ENCODE data around the gene NXPH4. TPM values are rescaled to one million over a fixed set of nuclear protein-coding genes. Genes with fewer than 3 reads are reported as not detected.

NXPH4 gene
- total and polyA plus RNA-seq, 2 donors (not counting 1 experiment from before 2014, with no cell fraction given) = 3.5 to 8.6 TPM

DNA sequence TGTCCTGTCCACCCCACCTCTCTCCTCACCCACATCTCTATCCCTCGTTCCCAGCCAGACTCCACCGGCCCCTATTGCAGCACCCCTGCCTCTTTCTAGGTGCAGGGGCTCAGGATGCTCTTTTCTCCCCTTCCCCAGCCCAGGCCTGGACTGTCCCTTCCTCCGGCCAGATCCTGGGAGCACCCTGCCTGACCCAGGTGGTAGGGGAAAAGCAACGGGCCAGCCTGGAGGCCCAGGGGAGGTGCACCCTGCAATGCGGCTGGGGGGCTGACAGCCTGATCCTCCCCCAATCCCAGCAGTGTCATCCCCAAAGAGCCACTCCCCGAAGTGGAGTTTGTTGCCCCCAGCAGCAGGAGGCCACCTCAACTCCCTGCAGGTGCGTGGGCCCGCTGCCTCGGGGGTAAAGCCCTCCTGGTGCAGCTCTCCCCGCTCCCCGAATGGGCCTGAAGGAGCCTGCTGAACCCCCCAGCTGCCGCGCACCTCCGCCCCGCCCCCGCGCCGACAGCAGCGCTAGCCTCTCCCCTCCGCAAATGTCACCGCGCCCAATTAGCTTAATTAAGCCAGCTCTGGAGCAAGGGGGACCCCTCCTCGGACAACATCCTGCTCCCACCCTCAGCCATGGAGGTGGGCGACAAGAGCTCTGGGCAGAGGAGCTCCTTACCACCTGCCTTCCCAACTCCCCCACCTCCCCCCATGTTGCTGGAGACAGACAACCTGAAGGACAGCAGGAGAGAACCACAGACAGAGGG lies 4.7 kb downstream of the NXPH4 start:
- CTCF ChIA-PET = interaction anchor here (1.1 to 31.1 kb wide), 3 partner anchors 5 to 21 kb away, joined by 5 to 838 read pairs (median 9); partner anchors contain the start of gene NXPH4
- DNase-seq (no peak), ATAC-seq (ENCODE audit: low read depth) (no peak)
- peaks cover 30% of the 10 kb centered on the region for H4K20me1 ChIP-seq (ENCODE audit: control insufficient read depth, insufficient read depth, low read length, poor library complexity, severe bottlenecking)
- no peak overlapping the region for H2AFZ ChIP-seq (ENCODE audit: insufficient read depth, low read depth, low read length, poor library complexity, severe bottlenecking)
- no peak overlapping the region for H3K27ac ChIP-seq (ENCODE audit: low read length in 2 of 2)
- H3K9ac ChIP-seq (ENCODE audit: low read length) = no peak overlapping the region
- TF ChIP-seq, protein P1, sequence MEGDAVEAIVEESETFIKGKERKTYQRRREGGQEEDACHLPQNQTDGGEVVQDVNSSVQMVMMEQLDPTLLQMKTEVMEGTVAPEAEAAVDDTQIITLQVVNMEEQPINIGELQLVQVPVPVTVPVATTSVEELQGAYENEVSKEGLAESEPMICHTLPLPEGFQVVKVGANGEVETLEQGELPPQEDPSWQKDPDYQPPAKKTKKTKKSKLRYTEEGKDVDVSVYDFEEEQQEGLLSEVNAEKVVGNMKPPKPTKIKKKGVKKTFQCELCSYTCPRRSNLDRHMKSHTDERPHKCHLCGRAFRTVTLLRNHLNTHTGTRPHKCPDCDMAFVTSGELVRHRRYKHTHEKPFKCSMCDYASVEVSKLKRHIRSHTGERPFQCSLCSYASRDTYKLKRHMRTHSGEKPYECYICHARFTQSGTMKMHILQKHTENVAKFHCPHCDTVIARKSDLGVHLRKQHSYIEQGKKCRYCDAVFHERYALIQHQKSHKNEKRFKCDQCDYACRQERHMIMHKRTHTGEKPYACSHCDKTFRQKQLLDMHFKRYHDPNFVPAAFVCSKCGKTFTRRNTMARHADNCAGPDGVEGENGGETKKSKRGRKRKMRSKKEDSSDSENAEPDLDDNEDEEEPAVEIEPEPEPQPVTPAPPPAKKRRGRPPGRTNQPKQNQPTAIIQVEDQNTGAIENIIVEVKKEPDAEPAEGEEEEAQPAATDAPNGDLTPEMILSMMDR (IDR thresholded peaks at IDR 0.05) = no peak
- TF ChIP-seq EZH2 (IDR thresholded peaks at IDR 0.05; ENCODE audit: borderline replicate concordance, insufficient read depth, low read depth, low read length, poor library complexity, severe bottlenecking) = peak; percentile 54
- peaks cover 0 to 96% (median 62%) of the 10 kb centered on the region in 4 experiments for H3K27me3 ChIP-seq (replicated peaks in 1 of 4; ENCODE audit: control extremely low read depth in 1 of 4, control insufficient read depth in 3 of 4, insufficient read depth in 4 of 4, low read length in 3 of 4)
- intact Hi-C loops (cut with micrococcal nuclease) = no loop called here
- Mint-ChIP-seq H3K27ac (no peak overlapping the region), H3K4me3 (no peak overlapping the region), H3K9me3 (ENCODE audit: insufficient read depth) (no peaks in the 10 kb centered on the region), H3K27me3 (peaks cover 64% of the 10 kb centered on the region), H3K4me1 (peaks cover 71% of the 10 kb centered on the region)
- H3K79me2 ChIP-seq (ENCODE audit: control insufficient read depth, insufficient read depth, low read length) = peaks cover 5% of the 10 kb centered on the region
- no peaks in the 10 kb centered on the region for H3K36me3 ChIP-seq (replicated peaks in 1 of 2; ENCODE audit: control extremely low read depth in 1 of 2, control insufficient read depth in 1 of 2, extremely low read depth in 1 of 2, insufficient read depth in 2 of 2, low read length in 1 of 2)
- peaks cover 0 to 59% (median 0%) of the 10 kb centered on the region in 3 donors for H3K9me3 ChIP-seq (ENCODE audit: control extremely low read depth in 1 of 3, control insufficient read depth in 2 of 3, insufficient read depth in 1 of 3, low read length in 2 of 3)
- 10% methylated on average over 22 of the region's 24 CpGs for WGBS (ENCODE audit: insufficient coverage)
- POLR2A ChIA-PET = interaction anchor here (7.5 kb wide), 1 partner anchor 17 kb away, joined by 89 read pairs; a partner anchor contains a TSS
- H3K4me2 ChIP-seq (replicated peaks; ENCODE audit: low read depth, low read length, poor library complexity, severe bottlenecking) = peak overlapping the region; percentile 38
- peaks cover 81 to 83% of the 10 kb centered on the region in 2 donors for H3K4me1 ChIP-seq (ENCODE audit: control insufficient read depth in 2 of 2, insufficient read depth in 2 of 2, low read length in 2 of 2)
- H3K4me3 ChIP-seq (ENCODE audit: control extremely low read depth in 1 of 5, extremely low read depth in 1 of 5, insufficient read depth in 1 of 5, low read depth in 2 of 5, low read length in 4 of 5) = no peak overlapping the region

Data from B cell (primary cell).